Tibial nerve (tissue), 4 donors: ENCODE data around the gene GNAL. TPM values are rescaled to one million over a fixed set of nuclear protein-coding genes. Genes with fewer than 3 reads are reported as not detected.

Source experiments
- DNase-seq, 2 donors: peaks; one replicate each; pipeline ENCODE4 v3.0.0-alpha.2; 2019; ENCODE audit warnings: low spot score in 2 of 2
- H3K27ac ChIP-seq, 4 donors: fragments of 200-600 bp; sonication (generic) in 3 of 4; one replicate each; pipeline ENCODE4 v1.5.1; 2017 to 2019; ENCODE audit warnings: mild to moderate bottlenecking in 1 of 4
- H3K27me3 ChIP-seq, 2 donors: fragments of 200-600 bp; sonication (generic) in 1 of 2; one replicate each; pipeline versions ENCODE4 v1.5.1 to v1.6.0; 2017 to 2019
- H3K36me3 ChIP-seq, 3 donors: fragments of 200-600 bp; sonication (generic); one replicate each; pipeline ENCODE4 v1.5.1; 2018 to 2019
- H3K4me1 ChIP-seq, 4 donors: fragments of 200-600 bp; sonication (generic) in 3 of 4; one replicate each; pipeline ENCODE4 v1.5.1; 2017 to 2019
- H3K4me3 ChIP-seq, 4 donors: fragments of 200-600 bp; sonication (generic) in 3 of 4; one replicate each; pipeline ENCODE4 v1.5.1; 2017 to 2019; ENCODE audit warnings: mild to moderate bottlenecking in 1 of 4, moderate library complexity in 1 of 4
- H3K9me3 ChIP-seq, 4 donors: fragments of 200-600 bp; sonication (generic) in 3 of 4; one replicate each; pipeline ENCODE4 v1.5.1; 2017 to 2019
- CTCF ChIP-seq, 5 experiments: fragments of 200-600 bp in 3 of 5; fragments of 450-650 bp in 2 of 5; sonication (generic) in 3 of 5; IDR thresholded peaks; one replicate each; pipeline ENCODE4 v1.5.1; 2016 to 2019; ENCODE audit warnings: antibody characterized with exemption in 5 of 5, mild to moderate bottlenecking in 3 of 5, moderate library complexity in 2 of 5
- EP300 ChIP-seq, 2 donors: sonication (generic); formaldehyde crosslinking; IDR thresholded peaks; one replicate each; pipeline ENCODE4 v1.6.1; 2017; ENCODE audit warnings: antibody characterized with exemption in 2 of 2, mild to moderate bottlenecking in 1 of 2
- POLR2A ChIP-seq, 2 donors: fragments of 450-650 bp; IDR thresholded peaks; one replicate each; pipeline ENCODE4 v1.6.1; 2017; ENCODE audit warnings: antibody characterized with exemption in 2 of 2, mild to moderate bottlenecking in 2 of 2, moderate library complexity in 2 of 2
- WGBS, 2 donors: methylation state at CpG; one replicate each; pipeline ENCODE4 v1.1.5; 2018; 5-methylcytosine and 5-hydroxymethylcytosine counted together
- total RNA-seq, 4 donors: library from RNA; depleted of rRNA; stranded (reverse); fragments of >200 nt; gene quantifications; one replicate each; pipeline ENCODE4 v1.1.0, GENCODE V29; 2016

The GNAL gene
- total RNA-seq, 4 donors from 2014 or later, result 11.3 to 17.3 (median 14.4) TPM

DNA sequence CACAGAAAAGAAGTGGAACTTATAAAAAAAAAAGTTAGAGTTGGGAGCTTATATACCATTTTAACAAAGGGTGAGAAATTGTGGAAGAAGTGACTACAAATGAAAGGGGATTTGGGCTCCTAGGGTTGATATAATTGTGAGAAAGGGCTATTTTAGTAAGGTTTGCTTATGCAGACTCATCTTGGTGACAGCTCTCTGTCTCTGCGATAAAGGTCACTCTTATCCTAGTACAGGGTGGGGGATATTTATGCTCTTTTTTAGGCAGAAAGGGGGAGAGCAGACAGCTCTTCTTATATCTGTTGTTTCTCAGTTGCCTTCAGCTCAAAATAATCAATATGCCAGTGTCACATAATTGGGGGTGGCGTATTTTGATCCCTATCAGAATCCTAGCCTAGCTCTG is 130.9 kb downstream of the GNAL start:
- H3K4me1 ChIP-seq, result no peaks in the 10 kb centered on the region
- peaks cover 0 to 8% (median 0%) of the 10 kb centered on the region in 4 donors for H3K9me3 ChIP-seq
- no peaks in the 10 kb centered on the region for H3K27me3 ChIP-seq
- no peak for DNase-seq
- no peak overlapping the region for H3K27ac ChIP-seq
- TF ChIP-seq CTCF (IDR thresholded peaks at IDR 0.05), result no peak
- no peak for TF ChIP-seq EP300 (IDR thresholded peaks at IDR 0.05)
- no peak for TF ChIP-seq POLR2A (IDR thresholded peaks at IDR 0.05)
- H3K36me3 ChIP-seq, result no peaks in the 10 kb centered on the region
- H3K4me3 ChIP-seq, result no peak overlapping the region
- WGBS, 2 donors, result 94 to 98% methylated on average over 2 of the region's 2 CpGs

DNA sequence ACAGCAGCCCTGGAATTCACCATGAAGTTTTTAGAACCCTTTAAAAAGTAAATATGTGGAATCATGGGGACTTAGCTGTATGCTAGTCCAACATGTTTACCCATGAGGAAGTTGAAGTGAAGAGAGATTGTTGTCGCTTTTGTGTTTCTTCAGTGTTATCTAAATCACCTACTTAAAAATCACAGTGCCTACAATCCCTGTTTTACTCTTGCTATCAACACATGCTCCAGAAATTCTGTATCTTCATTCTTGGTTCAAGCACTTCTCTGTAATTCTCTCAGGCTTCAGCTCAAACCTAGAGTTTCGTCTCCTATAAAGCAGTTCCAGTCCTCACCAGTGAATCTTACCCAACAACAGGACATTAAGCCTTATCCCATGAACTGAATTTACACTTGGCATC is 131.6 kb downstream of the GNAL start:
- Histone ChIP-seq H3K36me3 (no peaks in the 10 kb centered on the region), H3K4me3 (no peak overlapping the region), H3K27ac (no peak overlapping the region), H3K27me3 (no peaks in the 10 kb centered on the region), H3K9me3 (peaks cover 0 to 8% (median 0%) of the 10 kb centered on the region in 4 donors), H3K4me1 (no peaks in the 10 kb centered on the region)
- DNase-seq, result no peak
- WGBS, 2 donors, result 47 to 71% methylated on average over 2 of the region's 2 CpGs
- TF ChIP-seq CTCF (IDR thresholded peaks at IDR 0.05) (no peak), POLR2A (IDR thresholded peaks at IDR 0.05) (no peak), EP300 (IDR thresholded peaks at IDR 0.05) (no peak)

DNA sequence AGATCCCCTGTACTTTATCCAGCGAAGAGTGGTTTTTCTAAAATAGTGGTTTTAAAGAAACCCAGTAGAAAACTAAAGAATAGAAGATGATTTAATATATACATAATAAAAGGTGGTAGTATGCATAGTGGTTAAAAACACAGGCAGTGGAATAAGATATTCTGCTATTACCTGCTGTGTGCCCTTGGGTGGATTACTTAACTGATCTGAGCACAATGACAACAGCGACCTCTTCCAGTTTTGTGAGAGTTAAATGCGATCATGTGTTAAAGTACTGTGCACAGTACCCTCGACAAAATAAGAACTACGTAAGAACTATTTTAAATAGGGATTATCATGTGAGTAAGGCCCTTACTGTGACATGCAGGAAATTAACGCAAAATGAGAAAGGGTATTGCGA is 132.1 kb downstream of the GNAL start:
- Histone ChIP-seq H3K4me3 (no peak overlapping the region), H3K36me3 (no peaks in the 10 kb centered on the region), H3K27ac (no peak overlapping the region), H3K9me3 (peaks cover 0 to 7% (median 0%) of the 10 kb centered on the region in 4 donors), H3K4me1 (no peaks in the 10 kb centered on the region), H3K27me3 (no peaks in the 10 kb centered on the region)
- DNase-seq, result no peak
- TF ChIP-seq POLR2A (IDR thresholded peaks at IDR 0.05) (no peak), EP300 (IDR thresholded peaks at IDR 0.05) (no peak), CTCF (IDR thresholded peaks at IDR 0.05) (no peak)
- WGBS, 2 donors, result 91 to 95% methylated on average over 7 of the region's 7 CpGs

GRCh38 chr18:11821643-11822237 is 132.7 kb downstream of the GNAL start:
- H3K4me1 ChIP-seq, result no peaks in the 10 kb centered on the region
- 93 to 96% methylated on average over 38 to 40 of the region's 40 CpGs for WGBS, 2 donors
- H3K27ac ChIP-seq, result no peak overlapping the region
- no peaks in the 10 kb centered on the region for H3K27me3 ChIP-seq
- TF ChIP-seq CTCF (IDR thresholded peaks at IDR 0.05), result no peak
- TF ChIP-seq EP300 (IDR thresholded peaks at IDR 0.05), result no peak
- no peak for TF ChIP-seq POLR2A (IDR thresholded peaks at IDR 0.05)
- no peak for DNase-seq
- H3K36me3 ChIP-seq, result no peaks in the 10 kb centered on the region
- no peak overlapping the region for H3K4me3 ChIP-seq
- peaks cover 0 to 5% (median 0%) of the 10 kb centered on the region in 4 donors for H3K9me3 ChIP-seq

GRCh38 chr18:11823545-11823944 is 134.5 kb downstream of the GNAL start:
- 55 to 68% methylated on average over 5 of the region's 5 CpGs for WGBS, 2 donors
- TF ChIP-seq POLR2A (IDR thresholded peaks at IDR 0.05), result no peak
- TF ChIP-seq EP300 (IDR thresholded peaks at IDR 0.05), result no peak
- no peak for TF ChIP-seq CTCF (IDR thresholded peaks at IDR 0.05)

More at GRCh38 chr18:11823545-11823944, 134.5 kb downstream of the GNAL start:
- Histone ChIP-seq H3K4me1 (no peaks in the 10 kb centered on the region), H3K36me3 (no peaks in the 10 kb centered on the region), H3K4me3 (no peak overlapping the region), H3K9me3 (no peaks in the 10 kb centered on the region), H3K27ac (no peak overlapping the region), H3K27me3 (no peaks in the 10 kb centered on the region)
- no peak for DNase-seq
